Fibroblast of skin of back (primary cell): ENCODE results near the gene VSTM2L.

ENCODE experiments used
- DNase-seq: peaks from one replicate; pipeline ENCODE4 v3.0.0-alpha.2; 2013

The VSTM2L gene

DNA sequence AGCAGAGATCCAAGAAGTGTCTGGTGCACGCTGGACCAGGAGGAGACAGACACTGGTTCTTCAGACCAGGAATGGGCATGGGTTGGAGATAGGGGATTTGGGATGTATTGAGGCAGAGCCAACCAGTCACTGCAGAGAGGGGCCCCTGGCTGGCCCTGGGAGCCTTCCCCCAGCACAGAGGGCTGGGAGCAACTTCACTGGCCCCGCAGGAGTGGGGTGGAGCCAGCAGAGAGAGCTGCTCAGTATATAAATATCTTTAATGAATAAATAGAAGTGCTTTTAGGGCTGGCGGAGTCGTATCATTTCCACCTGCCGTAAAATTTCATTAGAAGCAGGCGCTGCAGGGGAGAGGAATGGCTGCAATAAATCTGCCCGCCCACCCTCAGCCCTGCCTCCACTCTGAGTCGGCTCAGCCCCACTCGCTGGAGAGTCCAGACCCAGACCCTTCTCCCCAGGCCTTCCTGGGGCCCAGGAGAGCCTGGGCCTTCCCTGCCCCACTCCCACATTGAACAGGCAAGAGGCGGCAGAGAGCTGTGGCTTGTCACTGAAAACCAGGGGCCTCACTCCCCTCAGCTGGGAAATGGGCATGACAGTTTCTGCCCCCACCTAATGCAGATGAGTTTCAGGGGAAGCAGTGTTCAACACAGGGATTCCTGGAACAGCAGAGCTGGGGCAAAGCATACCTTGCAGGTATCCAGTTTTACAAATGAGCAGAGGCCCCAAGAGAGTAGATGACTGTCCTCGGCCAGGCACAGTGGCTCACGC lies 23.9 kb upstream of the VSTM2L start:
- DNase-seq = no peak

DNA sequence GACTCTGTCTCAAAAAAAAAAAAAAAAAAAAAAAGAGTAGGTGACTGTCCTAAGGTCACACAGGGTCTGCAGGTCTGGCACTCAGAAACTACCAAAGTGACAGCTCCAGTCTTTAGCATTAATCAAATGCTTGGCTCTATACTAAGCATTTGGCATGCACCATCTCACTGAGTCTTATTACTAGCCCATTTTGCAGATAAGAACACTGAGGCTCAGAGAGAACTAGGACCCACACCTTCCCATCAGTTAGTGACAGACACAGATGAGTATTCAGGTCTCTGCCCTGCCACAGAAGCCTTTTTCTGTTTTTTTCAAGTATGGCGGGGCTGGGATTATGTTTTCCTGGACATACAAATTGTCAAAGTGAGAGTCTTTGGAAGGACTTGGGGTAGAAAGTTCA lies 23.1 kb upstream of the VSTM2L start:
- no peak for DNase-seq

DNA sequence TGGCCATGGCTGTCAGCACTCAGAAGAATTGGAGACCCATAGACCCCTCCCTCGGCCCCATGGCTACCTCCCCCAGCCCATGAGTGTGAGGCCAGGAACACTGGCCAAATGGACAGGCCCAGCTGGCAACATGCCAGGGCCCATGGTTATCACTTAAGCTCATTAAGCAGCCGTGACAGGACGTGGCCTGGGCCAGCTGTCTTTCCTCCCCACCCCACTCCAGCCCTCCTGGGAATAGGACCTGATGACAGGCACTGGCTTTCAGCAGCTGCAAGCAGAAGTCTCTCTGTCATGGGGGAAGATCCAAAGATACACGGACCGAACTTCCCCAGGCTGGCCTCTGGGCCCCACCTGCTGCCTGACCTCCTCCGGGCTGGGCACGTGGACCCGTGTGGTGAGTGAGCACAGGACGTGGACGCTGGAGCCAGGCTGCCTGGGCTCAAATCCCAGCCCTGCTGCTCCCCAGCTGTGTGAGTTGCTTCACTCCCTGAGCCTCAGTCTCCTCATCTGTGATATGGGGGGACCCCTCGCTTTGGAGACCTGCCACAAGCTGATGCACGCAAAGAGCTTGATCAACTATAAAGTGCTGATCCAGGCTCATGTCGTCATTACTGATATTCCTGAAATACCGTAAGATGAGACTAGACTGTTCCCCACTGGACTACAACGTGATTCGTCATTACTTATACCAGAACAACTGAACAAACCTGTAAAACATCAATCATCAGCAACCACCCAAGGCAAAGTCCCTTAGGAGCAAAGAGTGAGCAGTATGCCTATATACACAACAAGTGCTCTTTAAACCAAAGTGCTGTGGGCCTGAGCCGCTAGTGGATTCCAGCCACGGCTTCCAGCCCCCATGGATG lies 22.0 kb upstream of the VSTM2L start:
- peak; percentile 5 for DNase-seq

DNA sequence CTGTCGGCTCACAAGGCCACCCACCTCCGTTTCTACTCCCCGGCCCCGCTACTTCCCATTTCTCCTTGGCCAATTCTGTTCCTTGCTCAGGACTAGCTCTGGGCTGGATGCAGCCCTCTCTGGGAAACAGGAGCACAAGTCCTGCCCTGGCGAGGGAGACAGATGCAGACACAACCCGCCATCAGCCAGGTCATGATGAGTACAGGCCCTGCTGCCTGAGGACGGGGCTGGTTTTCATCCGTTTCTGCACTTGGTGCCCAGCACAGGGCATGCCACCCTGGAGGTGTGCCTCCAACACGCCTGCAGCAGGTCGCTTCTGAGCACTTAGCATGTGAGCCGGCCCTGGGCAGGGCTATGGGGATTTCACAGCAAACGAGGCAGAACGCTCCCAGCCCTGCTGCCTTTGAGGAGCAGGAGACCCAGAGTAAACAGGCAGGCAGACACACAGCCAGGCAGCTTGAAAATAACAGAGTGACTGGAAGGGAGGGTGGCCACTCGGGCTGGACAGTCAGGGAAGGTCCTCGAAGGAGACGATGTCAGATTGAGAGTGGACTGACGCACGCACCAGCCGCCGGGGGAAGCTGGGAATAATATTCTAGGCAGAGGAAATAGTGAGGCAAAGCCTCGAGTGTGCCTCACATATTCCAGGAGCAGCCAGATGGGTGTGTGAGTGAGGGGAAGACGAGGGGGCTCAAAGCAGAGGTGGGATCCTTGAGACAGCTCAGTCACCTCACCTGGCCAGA lies 21.2 kb upstream of the VSTM2L start:
- no peak for DNase-seq

DNA sequence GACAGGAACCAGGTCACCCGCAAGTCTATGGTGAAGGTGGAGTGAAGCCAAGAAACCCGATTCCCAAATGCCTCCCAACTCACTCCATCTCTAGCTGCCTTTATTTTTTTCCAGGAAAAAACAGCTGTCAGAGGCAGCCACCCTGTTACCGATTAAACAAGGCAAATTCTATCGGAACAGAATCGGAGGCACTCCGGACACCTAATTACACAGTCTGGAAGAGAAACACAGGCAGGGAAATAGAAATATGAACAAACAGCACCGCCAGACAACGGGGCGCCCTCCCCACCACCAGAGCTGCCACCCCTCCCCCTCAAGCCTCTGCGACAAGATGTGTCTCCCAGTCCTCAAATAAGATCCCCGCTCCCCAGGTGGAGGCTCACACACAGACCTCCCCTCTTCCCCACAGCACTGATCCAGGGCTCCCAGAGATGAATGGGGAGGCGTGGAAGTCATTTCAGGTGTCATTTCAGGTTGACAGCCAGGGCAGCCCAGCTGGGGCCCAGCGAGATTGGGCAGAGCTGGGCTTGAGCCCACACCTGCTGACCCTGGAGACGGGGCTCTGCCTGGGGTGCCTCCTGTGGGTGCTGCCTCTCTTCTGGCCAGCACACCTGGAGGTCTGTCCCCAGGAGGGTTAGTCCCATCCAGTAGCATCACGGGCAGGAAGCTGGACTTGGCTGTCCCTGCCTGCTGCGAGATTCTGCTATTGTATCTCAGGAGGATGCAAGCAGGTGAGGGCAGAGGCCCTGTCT lies 19.8 kb upstream of the VSTM2L start:
- no peak for DNase-seq

DNA sequence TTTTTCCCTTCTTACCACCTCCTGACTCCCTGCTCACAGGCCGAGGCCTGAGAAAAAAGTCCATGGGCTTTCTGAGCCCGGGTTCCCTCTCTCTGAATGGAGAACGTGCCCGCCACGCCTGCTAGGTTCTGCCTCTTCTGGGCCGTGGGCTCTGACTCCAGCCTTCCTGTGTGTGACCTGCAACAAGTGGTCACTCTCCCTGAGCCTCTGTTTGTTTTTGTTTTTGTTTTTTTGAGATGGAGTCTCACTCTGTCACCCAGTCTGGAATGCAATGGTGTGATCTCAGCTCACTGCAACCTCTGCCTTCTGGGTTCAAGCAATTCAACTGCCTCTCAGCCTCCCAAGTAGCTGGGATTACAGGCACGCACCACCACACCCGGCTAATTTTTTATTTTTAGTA lies 17.9 kb upstream of the VSTM2L start:
- DNase-seq = no peak

DNA sequence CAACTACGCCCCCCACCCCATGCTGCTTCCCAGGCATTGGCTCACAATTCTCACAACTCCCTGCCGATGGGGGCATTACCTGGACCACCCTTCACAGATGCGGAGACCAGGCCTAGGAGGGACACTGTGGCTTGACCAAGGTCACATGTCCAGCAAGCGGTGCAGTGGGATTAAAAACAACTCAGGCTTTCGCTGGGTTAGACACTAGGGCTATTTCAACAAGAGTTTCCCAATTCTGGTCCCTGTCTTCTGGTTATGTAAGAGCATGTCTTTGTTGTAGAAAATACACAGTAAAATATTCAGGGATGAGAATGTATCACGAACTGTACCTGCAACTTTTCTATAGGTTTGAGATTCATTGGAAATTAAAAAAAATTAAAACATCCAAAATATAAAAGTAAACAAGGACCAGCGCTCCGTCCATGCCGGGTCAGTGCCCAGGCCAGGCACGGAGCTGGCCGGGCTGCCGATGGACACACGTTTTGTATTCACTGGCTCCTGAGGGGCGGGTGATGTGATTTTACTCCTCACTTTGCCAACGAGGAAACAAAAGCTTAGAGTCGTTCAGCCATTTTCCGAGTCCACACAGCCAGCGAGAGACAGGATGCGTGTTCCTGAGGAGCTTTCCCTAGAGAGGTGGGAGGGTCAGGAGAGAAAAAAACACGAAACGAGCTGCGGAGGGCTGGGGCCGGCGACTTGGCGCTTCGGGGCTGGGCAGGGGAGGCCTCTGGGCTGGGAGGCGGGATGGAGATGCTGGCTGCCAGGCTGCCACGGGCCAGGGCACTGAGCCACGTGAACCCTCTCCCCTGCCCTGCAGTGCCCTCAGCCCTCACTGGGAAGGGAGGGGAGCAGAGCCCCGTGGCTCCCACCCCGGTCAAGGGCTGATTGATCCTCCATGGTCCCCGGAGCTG lies 17.1 kb upstream of the VSTM2L start:
- no peak for DNase-seq

DNA sequence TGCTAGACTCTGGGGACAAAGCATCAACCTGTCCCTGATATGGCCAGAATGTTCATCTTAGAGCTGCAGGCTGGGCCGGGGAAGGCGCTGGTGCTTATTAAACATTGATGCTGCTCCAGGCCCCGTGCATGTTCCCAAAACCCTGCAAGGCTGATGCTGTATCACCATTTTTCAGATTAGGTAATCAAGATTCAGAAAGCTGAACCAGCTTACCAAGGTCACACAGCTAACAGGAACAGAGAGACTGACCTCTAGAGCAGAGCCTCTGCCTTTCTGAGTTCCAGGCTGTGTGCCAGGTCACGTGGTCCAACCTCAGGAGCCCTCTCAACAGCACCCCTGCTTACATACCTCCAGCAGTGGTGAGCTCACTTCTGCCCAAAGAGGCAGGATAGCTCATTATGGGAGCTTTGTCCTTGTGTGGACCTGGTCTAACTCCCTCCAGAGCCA lies 16.1 kb upstream of the VSTM2L start:
- no peak for DNase-seq

DNA sequence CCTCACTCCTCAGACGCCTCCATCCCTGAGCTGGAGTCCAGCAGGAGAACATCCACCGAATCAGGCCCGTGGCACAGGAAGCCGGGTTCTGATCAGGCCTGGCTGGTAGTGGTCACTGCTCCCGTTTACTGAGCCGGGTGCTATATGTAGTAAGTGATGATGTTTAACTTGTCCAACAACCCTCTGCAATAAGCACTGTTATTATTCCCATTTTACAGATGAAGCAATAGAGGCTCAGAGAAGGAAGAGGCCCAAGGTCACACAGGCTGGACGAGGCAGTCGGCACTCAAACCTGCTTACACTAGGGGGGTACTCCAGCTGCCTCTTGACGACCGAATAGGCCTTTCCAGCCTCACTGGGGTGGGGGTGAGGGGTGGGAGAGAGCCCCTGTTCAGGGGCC lies 14.3 kb upstream of the VSTM2L start:
- no peak for DNase-seq

DNA sequence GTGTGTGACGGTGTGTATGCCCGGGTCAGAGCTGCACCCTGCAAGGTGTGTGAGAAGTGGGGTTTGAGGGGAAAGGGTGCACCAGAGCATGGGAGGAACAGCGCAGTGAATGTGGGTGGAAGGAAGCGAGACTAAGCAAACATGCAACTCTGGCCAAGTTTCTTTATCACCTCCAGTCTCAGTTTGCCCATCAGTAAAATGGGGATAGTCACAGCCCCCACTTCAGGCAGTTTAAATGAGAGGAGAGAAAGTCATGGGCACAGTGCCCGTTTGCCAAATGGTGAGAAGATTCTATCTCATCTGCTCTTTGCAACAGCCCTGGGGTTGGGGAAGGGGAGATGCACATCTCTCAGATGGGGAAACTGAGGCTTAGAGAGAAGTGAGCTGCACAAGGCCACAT lies 12.8 kb upstream of the VSTM2L start:
- no peak for DNase-seq

DNA sequence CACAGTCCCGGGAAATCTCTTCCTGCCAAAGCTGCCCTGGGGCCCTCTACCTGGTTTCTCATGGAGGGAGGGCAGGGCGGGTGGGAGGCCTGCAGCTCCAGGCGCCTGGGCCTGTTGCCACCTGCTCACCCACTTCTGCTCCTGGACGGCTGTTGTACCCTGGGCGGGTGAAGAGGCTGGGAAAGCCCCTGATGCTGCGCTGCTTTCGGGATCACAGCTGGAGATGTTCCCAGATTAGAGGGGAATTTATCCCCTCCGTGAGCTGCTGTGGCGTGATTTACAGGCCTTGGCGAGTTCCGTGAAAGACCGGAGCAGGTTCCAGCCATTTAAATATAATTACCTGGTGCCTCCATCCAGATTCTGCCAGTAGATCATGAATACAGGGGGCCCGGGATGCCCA lies 12.3 kb upstream of the VSTM2L start:
- DNase-seq = no peak

DNA sequence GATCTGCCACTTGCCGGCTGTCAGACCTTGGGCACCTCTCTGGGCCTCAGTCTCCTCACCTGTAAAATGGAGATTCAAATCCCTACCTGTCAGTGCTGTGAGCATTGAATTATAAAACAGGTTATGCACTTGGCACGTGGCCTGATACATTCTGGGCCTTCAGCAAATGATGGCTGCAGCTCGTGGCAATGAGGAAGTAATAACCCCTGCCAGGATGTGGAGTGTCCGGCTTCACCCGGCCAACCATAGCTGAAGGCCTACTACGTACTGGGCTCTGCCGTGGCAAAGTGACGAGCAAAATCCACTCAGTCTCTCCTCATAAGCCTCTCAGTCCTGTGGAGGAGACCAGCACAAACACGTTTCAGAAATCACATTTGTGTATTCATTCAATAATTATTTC lies 10.9 kb upstream of the VSTM2L start:
- DNase-seq = no peak

DNA sequence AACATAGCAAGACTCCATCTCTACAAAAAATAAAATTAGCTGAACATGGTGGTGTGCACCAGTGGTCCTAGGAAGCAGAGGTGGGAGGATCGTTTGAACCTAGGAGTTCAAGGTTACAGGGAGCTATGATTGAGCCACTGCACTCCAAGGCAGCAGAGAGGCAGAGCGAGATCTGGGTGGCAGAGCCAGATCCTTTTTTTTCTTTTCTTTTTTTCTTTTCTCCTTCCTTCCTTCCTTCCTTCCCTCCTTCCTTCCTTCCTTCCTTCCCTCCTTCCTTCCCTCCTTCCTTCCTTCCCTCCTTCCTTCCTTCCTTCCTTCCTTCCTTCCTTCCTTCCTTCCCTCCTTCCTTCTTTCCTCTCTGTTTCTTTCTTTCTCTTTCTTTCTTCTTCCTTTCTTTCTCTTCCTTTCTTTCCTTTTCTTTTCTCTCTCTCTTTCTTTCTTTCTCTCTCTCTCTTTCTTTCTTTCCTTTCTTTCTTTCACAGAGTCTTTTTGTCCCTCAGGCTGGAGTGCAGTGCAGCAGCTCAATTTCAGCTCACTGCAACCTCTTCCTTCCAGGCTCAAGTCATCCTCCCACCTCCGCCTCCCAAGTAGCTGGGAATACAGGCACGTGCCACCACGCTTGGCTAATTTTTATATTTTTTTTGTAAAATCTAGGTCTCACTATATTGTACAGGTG lies 9.2 kb upstream of the VSTM2L start:
- no peak for DNase-seq

DNA sequence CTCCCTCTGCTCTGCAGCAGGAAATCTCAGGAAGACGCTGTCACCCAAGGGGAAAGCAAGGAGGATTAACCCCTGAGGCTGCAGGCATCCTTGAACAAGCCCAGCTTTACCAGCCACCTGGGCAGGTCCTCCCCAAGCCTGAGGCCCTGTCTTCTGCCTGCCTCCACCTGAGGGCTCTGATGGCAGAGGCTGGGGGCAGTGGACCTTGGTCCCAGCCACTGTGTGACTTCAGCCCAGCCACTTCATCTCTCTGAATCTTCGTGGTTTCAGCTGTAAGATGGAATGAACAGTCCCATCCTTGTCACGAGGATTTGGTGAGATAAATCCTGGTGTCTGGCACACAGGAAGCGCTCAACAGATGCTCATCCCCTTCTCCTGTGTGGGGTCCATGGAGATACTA lies 8.5 kb upstream of the VSTM2L start:
- no peak for DNase-seq

DNA sequence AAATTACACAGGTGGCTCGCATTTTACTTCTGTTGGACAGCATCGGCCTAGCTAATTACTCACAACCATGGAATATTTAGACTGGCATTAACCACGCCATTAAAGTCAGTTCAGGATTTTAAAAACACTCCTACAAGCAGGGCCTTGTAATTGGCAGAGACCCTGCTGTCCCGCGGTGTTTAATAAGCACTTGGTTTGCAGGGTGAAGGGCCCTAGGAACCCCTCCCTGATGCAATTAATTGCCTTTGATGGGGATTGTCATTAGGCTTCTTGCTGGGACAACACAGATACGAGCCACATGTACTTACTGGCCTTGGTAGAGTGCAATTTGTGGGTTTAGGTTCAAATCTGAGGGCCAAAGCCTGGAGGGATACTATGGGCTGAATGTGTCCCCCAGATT lies 7.8 kb upstream of the VSTM2L start:
- no peak for DNase-seq

DNA sequence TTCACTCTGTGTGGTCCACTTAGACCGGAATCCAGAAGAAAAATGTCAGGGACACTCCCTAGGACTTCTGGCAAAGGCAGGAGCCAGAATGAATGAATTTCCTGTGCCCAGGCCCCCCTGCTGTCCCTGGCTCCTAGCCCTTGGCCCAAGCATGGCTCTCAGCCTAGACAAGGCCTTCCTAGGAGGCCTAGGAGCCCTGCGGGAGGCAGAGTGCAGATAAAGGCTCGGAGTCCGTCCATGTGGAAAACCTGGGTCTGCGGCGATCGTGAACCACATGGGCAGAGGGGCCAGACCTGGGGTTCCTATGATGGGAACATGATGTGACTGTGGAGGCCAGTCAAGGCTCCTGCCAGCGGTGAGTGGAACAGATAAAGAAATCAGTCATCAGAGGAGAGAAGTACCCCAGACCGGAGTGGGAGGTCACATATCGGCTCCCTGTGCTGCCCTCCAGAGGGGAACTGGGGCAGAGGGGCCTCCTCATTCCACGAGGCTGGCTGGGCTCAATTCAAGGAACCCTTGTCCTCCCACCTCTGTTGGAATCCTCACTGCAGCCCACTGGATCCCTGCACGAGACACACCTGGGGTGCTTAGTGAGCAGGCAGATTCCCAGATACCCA lies 5.9 kb upstream of the VSTM2L start:
- DNase-seq = peak; percentile 63

DNA sequence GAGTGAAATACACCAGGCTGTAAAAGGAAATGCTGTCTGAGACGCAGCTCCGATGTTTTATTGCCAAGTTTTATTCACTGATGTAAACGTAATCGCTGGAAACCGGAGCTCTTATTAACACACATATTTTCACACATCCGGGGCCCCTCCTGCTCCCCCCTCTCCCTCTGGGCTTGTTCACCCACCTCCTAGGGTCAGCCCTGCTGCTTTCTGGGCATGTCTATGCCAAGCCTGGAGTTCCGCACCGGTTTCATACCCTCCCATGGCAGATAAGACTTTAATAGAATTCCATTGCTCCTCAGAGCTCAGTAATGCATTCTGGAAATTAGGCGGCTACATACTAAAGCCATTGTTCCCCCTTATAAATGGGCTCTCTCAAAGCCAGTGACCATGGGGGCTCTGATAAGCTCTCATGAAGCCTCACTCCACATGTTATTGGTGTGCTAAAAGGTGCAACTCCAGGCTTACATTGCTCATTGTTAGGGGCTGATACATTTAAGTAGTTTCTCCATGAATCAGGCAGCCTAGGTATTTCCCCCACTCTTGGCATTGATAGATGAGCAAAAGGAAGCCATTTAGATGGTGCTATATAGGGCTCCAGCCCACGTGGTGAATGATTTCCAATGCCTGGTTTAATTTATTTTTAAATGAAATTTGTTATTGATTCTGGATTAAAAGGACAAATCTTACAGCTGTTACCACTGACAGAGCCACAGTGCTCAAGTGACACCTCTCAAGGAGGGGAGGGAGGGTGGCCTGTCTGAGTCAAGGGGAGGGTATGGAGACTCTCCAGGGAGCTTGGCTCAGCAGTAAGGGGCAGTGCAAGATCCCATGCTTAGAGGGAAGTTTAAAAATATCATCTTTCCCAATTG lies 4.5 kb upstream of the VSTM2L start:
- DNase-seq = peak; percentile 28

DNA sequence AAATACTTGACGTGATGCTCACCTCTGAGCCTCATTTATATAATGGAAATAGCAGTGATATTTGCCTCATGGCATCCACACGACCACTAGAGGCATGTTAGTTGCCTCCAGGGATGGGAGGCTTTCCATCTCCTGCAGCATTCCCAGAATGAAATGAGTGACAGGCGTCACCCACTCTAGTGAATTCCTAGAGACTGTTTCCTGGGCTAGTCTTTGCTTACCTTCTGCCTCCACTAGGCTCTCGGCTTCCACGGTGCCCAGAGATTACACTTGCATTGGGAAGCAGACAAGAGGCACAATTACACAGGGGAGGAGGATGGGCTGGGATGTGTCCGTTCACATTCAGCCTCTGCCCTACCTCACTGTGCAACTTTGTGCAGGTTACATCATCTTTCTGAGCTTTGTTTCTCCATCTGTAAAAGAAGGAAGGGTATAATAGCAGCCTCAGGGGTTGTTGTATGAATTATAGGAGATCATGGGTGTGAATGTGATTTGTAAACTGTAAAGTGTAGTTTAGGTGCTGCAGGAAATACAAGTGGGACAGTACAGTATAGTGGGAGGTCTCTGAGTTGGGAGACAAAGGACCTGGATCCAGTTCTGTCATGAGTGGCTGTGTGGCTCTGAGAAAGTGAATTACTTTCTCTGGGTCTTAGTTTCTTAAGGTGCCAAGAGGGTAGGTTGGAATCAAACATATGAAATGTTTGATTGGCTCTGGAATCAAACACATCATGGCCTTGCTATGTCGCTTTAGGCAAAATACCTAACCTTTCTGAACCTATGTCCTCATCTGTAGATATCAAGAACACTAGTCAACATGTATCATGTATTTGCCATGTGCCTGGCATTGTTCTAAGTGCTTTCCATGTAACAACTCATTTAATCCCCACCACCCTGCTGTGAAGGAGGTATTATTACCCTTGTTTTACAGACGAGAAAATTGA lies 3.6 kb upstream of the VSTM2L start:
- DNase-seq = peak; percentile 59
